DOHH2 (cell line): ENCODE measurements around the gene USF2.

Source experiments
- H3F3A ChIP-seq: fragments of 200-600 bp; sonication (generic), shearing (Covaris generic); 2 replicates; pipeline ENCODE4 v1.6.0; 2016; ENCODE audit warnings: antibody characterized with exemption, mild to moderate bottlenecking; ENCODE audit not compliant: control insufficient read depth, insufficient read depth
- H3K27ac ChIP-seq: fragments of 200-600 bp; sonication (generic); 2 replicates; pipeline ENCODE4 v1.5.1; 2014; ENCODE audit warnings: low read depth, mild to moderate bottlenecking, low read length, moderate library complexity
- H3K27me3 ChIP-seq: fragments of 200-600 bp; sonication (generic); 2 replicates; pipeline ENCODE4 v1.6.1; 2014; ENCODE audit warnings: mild to moderate bottlenecking, low read length, mixed read lengths; ENCODE audit not compliant: control insufficient read depth
- H3K36me3 ChIP-seq: fragments of 200-600 bp; sonication (generic); 2 replicates; pipeline ENCODE4 v1.6.1; 2014; ENCODE audit warnings: mild to moderate bottlenecking, low read length, moderate library complexity, mixed read lengths; ENCODE audit not compliant: control insufficient read depth
- H3K4me1 ChIP-seq: fragments of 200-600 bp; sonication (generic); 2 replicates; pipeline ENCODE4 v1.6.1; 2014; ENCODE audit warnings: mild to moderate bottlenecking, low read length, mixed read lengths; ENCODE audit not compliant: control insufficient read depth
- H3K4me2 ChIP-seq: fragments of 200-600 bp; sonication (generic); 2 replicates; pipeline ENCODE4 v1.6.0; 2014; ENCODE audit warnings: mild to moderate bottlenecking, low read length, moderate library complexity
- H3K4me3 ChIP-seq: fragments of 200-600 bp; sonication (generic); 2 replicates; pipeline ENCODE4 v1.5.1; 2014; ENCODE audit warnings: mild to moderate bottlenecking, low read length, mixed read lengths
- H3K79me2 ChIP-seq: fragments of 200-600 bp; sonication (generic); 2 replicates; pipeline ENCODE4 v1.6.1; 2014; ENCODE audit warnings: mild to moderate bottlenecking, low read length, mixed read lengths; ENCODE audit not compliant: control insufficient read depth
- H3K9me2 ChIP-seq: fragments of 200-600 bp; sonication (generic); replicated peaks from 2 replicates; pipeline ENCODE4 v1.6.1; 2014; ENCODE audit warnings: mild to moderate bottlenecking, low read length, mixed read lengths; ENCODE audit not compliant: control insufficient read depth
- H3K9me3 ChIP-seq: fragments of 200-600 bp; sonication (generic); 2 replicates; pipeline ENCODE4 v1.6.1; 2014; ENCODE audit warnings: antibody characterized with exemption, low read length, mixed read lengths; ENCODE audit not compliant: control insufficient read depth, insufficient read depth
- H4K20me1 ChIP-seq: fragments of 200-600 bp; sonication (generic); 2 replicates; pipeline ENCODE4 v1.6.0; 2014; ENCODE audit warnings: low read depth, mild to moderate bottlenecking, antibody characterized with exemption, low read length, moderate library complexity; ENCODE audit not compliant: control insufficient read depth, insufficient read depth
- CTCF ChIP-seq: fragments of 200-600 bp; sonication (generic); IDR thresholded peaks from one replicate; pipeline ENCODE4 v1.5.1; 2014; ENCODE audit warnings: antibody characterized with exemption, mild to moderate bottlenecking, low read depth, low read length; ENCODE audit not compliant: poor library complexity, severe bottlenecking
- EZH2phosphoT487 ChIP-seq: fragments of 200-600 bp; sonication (generic); IDR thresholded peaks from 2 replicates; pipeline ENCODE4 v1.6.1; 2017; ENCODE audit warnings: borderline replicate concordance, mild to moderate bottlenecking, antibody characterized with exemption, low read length, moderate library complexity, mixed read lengths

USF2 gene

GRCh38 chr19:35270381-35270811 is 1.6 kb downstream of the USF2 start:
- Histone ChIP-seq H3K4me2 (peak overlapping the region; percentile 79), H3K9me3 (no peaks in the 10 kb centered on the region), H3K27me3 (no peaks in the 10 kb centered on the region), H3K4me3 (peak overlapping the region; percentile 75; the same call in 1 of the 2 replicates), H3F3A (peaks cover 4% of the 10 kb centered on the region), H3K36me3 (peaks cover 81% of the 10 kb centered on the region), H3K9me2 (no peaks in the 10 kb centered on the region), H3K4me1 (peaks cover 48% of the 10 kb centered on the region), H3K79me2 (peaks cover 45% of the 10 kb centered on the region), H3K27ac (no peak overlapping the region), H4K20me1 (peaks cover 7% of the 10 kb centered on the region; the same call in 1 of the 2 replicates)
- TF ChIP-seq CTCF: no peak
- no peak for TF ChIP-seq EZH2phosphoT487

GRCh38 chr19:35271546-35271945 is 2.8 kb downstream of the USF2 start:
- peak overlapping the region; percentile 30; the same call in 1 of the 2 replicates for H3K4me2 ChIP-seq
- no peak overlapping the region for H3K4me3 ChIP-seq
- H3K27me3 ChIP-seq: no peaks in the 10 kb centered on the region
- H3K9me3 ChIP-seq: no peaks in the 10 kb centered on the region
- no peaks in the 10 kb centered on the region; the same call in 1 of the 2 replicates for H3F3A ChIP-seq
- H3K9me2 ChIP-seq: no peaks in the 10 kb centered on the region
- H3K27ac ChIP-seq: no peak overlapping the region
- no peak for TF ChIP-seq CTCF
- peaks cover 78% of the 10 kb centered on the region for H3K36me3 ChIP-seq
- H3K79me2 ChIP-seq: peaks cover 43% of the 10 kb centered on the region
- H3K4me1 ChIP-seq: peaks cover 37% of the 10 kb centered on the region
- peaks cover 7% of the 10 kb centered on the region; the same call in 1 of the 2 replicates for H4K20me1 ChIP-seq

GRCh38 chr19:35272122-35272719 is 3.5 kb downstream of the USF2 start:
- Histone ChIP-seq H3K27me3 (no peaks in the 10 kb centered on the region), H3K4me1 (peaks cover 31% of the 10 kb centered on the region), H3K4me2 (peak overlapping the region; percentile 30; the same call in 1 of the 2 replicates), H3K27ac (no peak overlapping the region), H3F3A (no peaks in the 10 kb centered on the region; the same call in 1 of the 2 replicates), H4K20me1 (peaks cover 7% of the 10 kb centered on the region; the same call in 1 of the 2 replicates), H3K4me3 (no peak overlapping the region), H3K36me3 (peaks cover 78% of the 10 kb centered on the region), H3K9me2 (no peaks in the 10 kb centered on the region), H3K9me3 (no peaks in the 10 kb centered on the region), H3K79me2 (peaks cover 36% of the 10 kb centered on the region)
- TF ChIP-seq EZH2phosphoT487: no peak
- TF ChIP-seq CTCF: no peak
